ENCODE data around the gene SV2B.

- TF ChIP-seq POLR2A (IDR thresholded peaks at IDR 0.05), result no peak
- peak; percentile 37 to 64 for TF ChIP-seq CTCF (IDR thresholded peaks at IDR 0.05)
- no peak for TF ChIP-seq EP300 (IDR thresholded peaks at IDR 0.05)
- TF ChIP-seq POLR2AphosphoS5 (IDR thresholded peaks at IDR 0.05), result no peak
These were observed 124.8 kb downstream of the SV2B start for GRCh38 chr15:91224755-91225380.
